ENCODE measurements around the gene RAMACL. TPM values are rescaled to one million over a fixed set of nuclear protein-coding genes. Genes with fewer than 3 reads are reported as not detected.

RAMACL gene
- total and polyA plus RNA-seq, 7 experiments from 2014 or later, result 0.43 to 1.2 (median 0.78) TPM; not detected in 2

DNA sequence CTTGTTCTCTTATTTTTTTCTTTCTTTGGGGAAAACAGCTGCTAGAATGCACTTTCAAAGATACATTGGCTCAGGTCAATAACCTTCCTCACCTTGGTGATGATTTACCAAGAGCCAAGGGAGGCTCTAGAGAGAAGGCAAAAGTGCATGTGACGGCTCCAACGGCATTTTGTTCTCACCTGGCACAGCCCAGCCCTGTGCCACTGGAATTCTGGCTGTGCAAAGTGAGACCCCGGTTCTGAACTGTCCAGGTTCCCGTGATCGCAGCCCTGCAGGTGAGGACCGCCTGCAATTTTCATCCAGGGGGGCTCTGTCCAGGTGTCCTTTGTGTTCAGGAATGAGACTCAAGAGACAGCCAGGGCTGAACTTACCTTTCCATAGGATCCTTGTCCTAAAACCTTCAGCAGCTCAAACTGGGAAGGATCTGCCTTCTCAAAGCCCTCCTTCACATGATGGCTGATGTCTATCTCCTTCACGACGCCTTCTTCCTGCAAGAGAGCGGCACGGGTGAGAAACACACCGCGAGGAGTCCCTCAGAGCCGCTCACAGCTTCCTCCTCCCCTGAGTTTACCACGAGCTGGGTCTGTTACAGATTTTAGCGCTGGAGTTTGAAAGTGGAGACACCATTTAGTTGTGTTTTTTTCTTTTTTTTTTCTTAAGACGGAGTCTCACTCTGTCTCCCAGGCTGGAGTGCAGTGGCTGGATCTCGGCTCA lies 48.0 kb downstream of the RAMACL start:
- peak overlapping the region in 1 of 10 donors; percentile 36 for H3K4me3 Mint-ChIP-seq
- intact Hi-C loops (cut with micrococcal nuclease), result no loop called here
- DNase-seq (no peak), ATAC-seq (no peak)
- ChIA-PET CTCF (no interaction called here), POLR2A (no interaction called here)
- Histone ChIP-seq H3K9me3 (ENCODE audit: control insufficient read depth in 2 of 3, low read length in 3 of 3) (no peaks in the 10 kb centered on the region), H3K4me1 (ENCODE audit: control insufficient read depth in 2 of 2, insufficient read depth in 2 of 2, low read length in 2 of 2) (peaks cover 13 to 14% of the 10 kb centered on the region in 2 donors), H3K27ac (ENCODE audit: low read depth, low read length) (no peak overlapping the region), H3K27me3 (ENCODE audit: control insufficient read depth in 2 of 2, insufficient read depth in 2 of 2, low read length in 2 of 2) (no peaks in the 10 kb centered on the region), H3K36me3 (ENCODE audit: control insufficient read depth in 2 of 3, insufficient read depth in 3 of 3, low read length in 3 of 3) (no peaks in the 10 kb centered on the region), H3K4me3 (ENCODE audit: low read length) (no peak overlapping the region)
- H3K4me1 Mint-ChIP-seq, result peaks cover 16 to 38% (median 28%) of the 10 kb centered on the region in 7 donors
- no peaks in the 10 kb centered on the region for H3K27me3 Mint-ChIP-seq
- H3K27ac Mint-ChIP-seq, result peak overlapping the region in 2 of 9 donors; percentile 49
- peaks cover 0 to 7% (median 3%) of the 10 kb centered on the region in 5 donors for H3K36me3 Mint-ChIP-seq
- no peaks in the 10 kb centered on the region for H3K9me3 Mint-ChIP-seq

DNA sequence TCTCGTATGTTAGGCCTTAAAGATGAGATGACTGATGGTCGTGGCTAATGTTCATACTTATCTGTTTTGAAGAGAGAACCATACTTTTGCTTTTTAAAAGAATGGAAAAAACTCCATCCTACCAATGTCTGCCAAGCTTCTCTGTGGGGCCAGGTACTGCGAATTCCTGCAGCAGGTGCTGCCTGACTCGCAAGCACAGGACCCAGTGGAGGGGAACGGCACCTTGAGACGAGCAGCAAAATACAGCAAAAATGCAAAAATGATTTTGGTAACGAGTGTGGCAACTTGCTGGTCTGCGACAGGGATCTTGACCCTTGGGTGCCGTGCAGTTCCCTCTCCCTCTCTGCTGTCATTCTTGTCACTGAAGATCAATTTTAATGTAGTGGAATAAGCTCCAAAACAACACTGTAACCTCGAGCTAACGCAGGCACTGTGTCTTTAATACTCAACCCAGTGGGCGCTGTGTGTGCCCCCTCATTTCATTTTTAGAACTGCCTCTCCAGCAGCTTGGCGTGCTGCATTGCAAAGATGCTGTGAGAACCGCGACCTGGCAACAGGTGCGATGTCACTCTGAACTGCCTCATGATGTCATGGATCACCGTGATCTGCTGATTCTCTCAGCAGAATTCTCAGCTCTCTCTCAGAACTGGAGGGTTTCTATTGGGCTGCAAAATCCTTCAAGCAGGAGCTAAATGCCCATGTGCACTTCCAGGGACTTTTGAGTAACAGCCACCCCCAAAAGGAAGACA lies 51.6 kb downstream of the RAMACL start:
- intact Hi-C loops (cut with micrococcal nuclease), result no loop called here
- peak overlapping the region in 2 of 9 donors; percentile 38 to 48 for H3K27ac Mint-ChIP-seq
- peaks cover 0 to 14% (median 7%) of the 10 kb centered on the region in 7 donors for H3K4me1 Mint-ChIP-seq
- CTCF ChIA-PET, result no interaction called here
- H3K36me3 ChIP-seq (ENCODE audit: control insufficient read depth in 2 of 3, insufficient read depth in 3 of 3, low read length in 3 of 3), result no peaks in the 10 kb centered on the region
- no peaks in the 10 kb centered on the region for H3K27me3 ChIP-seq (ENCODE audit: control insufficient read depth in 2 of 2, insufficient read depth in 2 of 2, low read length in 2 of 2)
- H3K9me3 Mint-ChIP-seq, result peaks cover 0 to 2% (median 0%) of the 10 kb centered on the region in 11 donors
- no peak overlapping the region for H3K4me3 Mint-ChIP-seq
- no peak overlapping the region for H3K4me3 ChIP-seq (ENCODE audit: low read length)
- POLR2A ChIA-PET, result interaction anchor here (0.6 kb wide), 1 partner anchor 17 kb away, joined by 3 read pairs; no protein-coding TSS in a partner anchor
- peaks cover 7% of the 10 kb centered on the region in 2 donors for H3K4me1 ChIP-seq (ENCODE audit: control insufficient read depth in 2 of 2, insufficient read depth in 2 of 2, low read length in 2 of 2)
- no peak overlapping the region for H3K27ac ChIP-seq (ENCODE audit: low read depth, low read length)
- H3K9me3 ChIP-seq (ENCODE audit: control insufficient read depth in 2 of 3, low read length in 3 of 3), result no peaks in the 10 kb centered on the region
- no peaks in the 10 kb centered on the region for H3K27me3 Mint-ChIP-seq
- H3K36me3 Mint-ChIP-seq, result peaks cover under 1 to 15% (median 6%) of the 10 kb centered on the region in 5 donors
- DNase-seq (no peak), ATAC-seq (no peak)

DNA sequence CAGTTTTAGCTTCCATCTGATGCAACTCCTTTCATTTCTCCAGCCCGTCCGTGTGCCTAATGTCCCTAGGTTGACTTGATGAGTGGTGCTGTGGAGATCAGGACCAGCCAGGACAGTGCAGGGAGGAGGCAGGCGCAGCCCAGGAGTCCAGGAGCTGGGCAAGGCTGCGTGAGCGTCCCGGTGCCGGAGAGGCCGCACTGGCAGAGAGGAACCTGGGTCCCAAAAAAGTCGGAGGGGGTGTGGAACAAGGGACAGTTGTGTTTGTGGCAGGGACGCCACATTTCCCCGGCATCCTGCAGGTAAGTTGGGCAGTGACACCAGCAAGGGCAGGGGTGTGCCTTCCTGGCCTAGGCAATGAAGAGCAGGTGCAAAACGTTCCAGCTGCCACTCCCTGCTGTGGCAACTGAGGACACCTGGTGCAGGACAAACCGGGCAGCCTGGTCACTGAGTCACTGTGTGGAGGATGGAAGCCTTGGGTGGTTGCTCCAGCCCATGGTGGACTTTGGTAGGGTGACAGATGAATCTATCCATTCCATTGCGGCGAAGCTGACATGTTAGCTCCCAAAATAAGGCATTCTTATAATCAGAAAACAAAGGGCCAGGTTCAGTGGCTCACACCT lies 53.2 kb downstream of the RAMACL start:
- Histone ChIP-seq H3K36me3 (ENCODE audit: control insufficient read depth in 2 of 3, insufficient read depth in 3 of 3, low read length in 3 of 3) (no peaks in the 10 kb centered on the region), H3K9me3 (ENCODE audit: control insufficient read depth in 2 of 3, low read length in 3 of 3) (no peaks in the 10 kb centered on the region), H3K4me1 (ENCODE audit: control insufficient read depth in 2 of 2, insufficient read depth in 2 of 2, low read length in 2 of 2) (no peaks in the 10 kb centered on the region), H3K27me3 (ENCODE audit: control insufficient read depth in 2 of 2, insufficient read depth in 2 of 2, low read length in 2 of 2) (no peaks in the 10 kb centered on the region), H3K27ac (ENCODE audit: low read depth, low read length) (no peak overlapping the region), H3K4me3 (ENCODE audit: low read length) (no peak overlapping the region)
- POLR2A ChIA-PET, result interaction anchor here (0.6 kb wide), 1 partner anchor 115 kb away, joined by 4 read pairs; no protein-coding TSS in a partner anchor
- ATAC-seq (no peak), DNase-seq (no peak)
- H3K4me3 Mint-ChIP-seq, result no peak overlapping the region
- intact Hi-C loops (cut with micrococcal nuclease), result no loop called here
- H3K36me3 Mint-ChIP-seq, result peaks cover 3 to 18% (median 9%) of the 10 kb centered on the region in 5 donors
- H3K4me1 Mint-ChIP-seq, result peaks cover 0 to under 1% (median 0%) of the 10 kb centered on the region in 7 donors
- no peak overlapping the region for H3K27ac Mint-ChIP-seq
- CTCF ChIA-PET, result no interaction called here
- no peaks in the 10 kb centered on the region for H3K27me3 Mint-ChIP-seq
- H3K9me3 Mint-ChIP-seq, result peaks cover 0 to 5% (median 0%) of the 10 kb centered on the region in 11 donors

Other genes starting within 250 kb of the RAMACL start
- 10 to 100 TPM; 18.3 to 50.1 (median 33.7) TPM for gene SFT2D1, start 244.1 kb downstream of the RAMACL start, total RNA-seq
- 10 to 100 TPM; 49.7 to 52.5 TPM for gene SFT2D1, start 244.1 kb downstream of the RAMACL start, polyA plus RNA-seq
- 10 to 100 TPM; 18.5 to 31.1 (median 26.5) TPM for gene MPC1, start 203.7 kb downstream of the RAMACL start, total RNA-seq
- gene MPC1, start 203.7 kb downstream of the RAMACL start, polyA plus RNA-seq, result 10 to 100 TPM; 41.7 to 64.2 TPM
- gene RPS6KA2, start 40.6 kb upstream of the RAMACL start, total RNA-seq, result 10 to 100 TPM in 2 of 5 experiments, 1 to 10 TPM in 3; 4.5 to 17.1 (median 6.6) TPM
- gene RPS6KA2, start 40.6 kb upstream of the RAMACL start, polyA plus RNA-seq, result 1 to 10 TPM; 5.0 to 7.1 TPM